Measurements from ENCODE around the gene CDHR4.
"Not testable (repeated sequence)": the region's sequence is repeated elsewhere in the genome, so short reads cannot be mapped to it uniquely, and the experiment has no call there.

CDHR4 gene

GRCh38 chr3:49780080-49780974, 19.3 kb downstream of the CDHR4 start:
- DNase-seq (ENCODE audit: low spot score), result no peak

- DNase-seq (ENCODE audit: low spot score), result no peak
These were observed 20.2 kb downstream of the CDHR4 start for GRCh38 chr3:49779358-49780079.

- not testable (repeated sequence) for DNase-seq (ENCODE audit: low spot score)
These were observed 23.6 kb downstream of the CDHR4 start for GRCh38 chr3:49776101-49776500.

GRCh38 chr3:49775538-49775937, 24.1 kb downstream of the CDHR4 start:
- DNase-seq (ENCODE audit: low spot score), result no peak

- no peak for DNase-seq (ENCODE audit: low spot score)
These were observed 27.0 kb downstream of the CDHR4 start for GRCh38 chr3:49772703-49773102.

GRCh38 chr3:49771340-49771938, 28.2 kb downstream of the CDHR4 start:
- no peak for DNase-seq (ENCODE audit: low spot score)

- no peak for DNase-seq (ENCODE audit: low spot score)
These were observed 29.7 kb downstream of the CDHR4 start for GRCh38 chr3:49769926-49770325.

- DNase-seq (ENCODE audit: low spot score), result no peak
These were observed 30.3 kb downstream of the CDHR4 start for GRCh38 chr3:49769286-49769915.

- DNase-seq (ENCODE audit: low spot score), result no peak
These were observed 35.7 kb downstream of the CDHR4 start for GRCh38 chr3:49763981-49764380.

GRCh38 chr3:49761661-49762060, 38.0 kb downstream of the CDHR4 start:
- no peak for DNase-seq (ENCODE audit: low spot score)

- DNase-seq (ENCODE audit: low spot score), result no peak
These were observed 40.4 kb downstream of the CDHR4 start for GRCh38 chr3:49759226-49759625.

- DNase-seq (ENCODE audit: low spot score), result no peak
These were observed 42.5 kb downstream of the CDHR4 start for GRCh38 chr3:49757197-49757596.

- no peak for DNase-seq (ENCODE audit: low spot score)
These were observed 43.6 kb downstream of the CDHR4 start for GRCh38 chr3:49756036-49756435.

GRCh38 chr3:49754536-49754935, 45.1 kb downstream of the CDHR4 start:
- no peak for DNase-seq (ENCODE audit: low spot score)

- no peak for DNase-seq (ENCODE audit: low spot score)
These were observed 48.2 kb downstream of the CDHR4 start for GRCh38 chr3:49751501-49751900.

- no peak for DNase-seq (ENCODE audit: low spot score)
These were observed 49.6 kb downstream of the CDHR4 start for GRCh38 chr3:49750056-49750455.

GRCh38 chr3:49748874-49749273, 50.8 kb downstream of the CDHR4 start:
- not testable (repeated sequence) for DNase-seq (ENCODE audit: low spot score)

- DNase-seq (ENCODE audit: low spot score), result no peak
These were observed 51.7 kb downstream of the CDHR4 start for GRCh38 chr3:49747792-49748480.

GRCh38 chr3:49745986-49746385, 53.7 kb downstream of the CDHR4 start:
- no peak for DNase-seq (ENCODE audit: low spot score)

Data from CD4-positive, alpha-beta T cell treated with Interleukin-2 at 100 ng/mL for 4 hours (primary cell).